ENCODE measurements around the gene PDSS2. TPM values are rescaled to one million over a fixed set of nuclear protein-coding genes. Genes with fewer than 3 reads are reported as not detected.

Gene PDSS2
- total RNA-seq, 1 experiment from 2014 or later = 12.1 TPM

DNA sequence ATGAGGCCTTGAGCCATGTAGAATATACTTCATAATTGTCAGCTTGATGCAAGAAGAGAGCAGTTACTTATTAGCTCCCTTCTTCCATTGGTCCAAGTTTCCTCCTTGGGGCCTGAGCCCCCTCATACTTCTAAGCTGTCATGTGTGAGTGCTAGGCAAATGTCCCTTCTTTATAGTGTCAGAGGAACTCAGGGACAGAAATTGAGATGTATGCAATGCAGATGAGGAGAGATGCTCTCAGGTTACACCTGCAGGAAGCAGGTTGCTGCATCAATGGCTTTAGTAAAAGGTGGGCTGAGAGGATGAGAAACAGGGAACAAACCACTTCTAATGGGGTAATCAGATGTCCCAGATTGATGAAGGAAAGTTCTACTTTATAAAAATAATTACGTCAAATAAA, 6.7 kb upstream of the PDSS2 start:
- no peak overlapping the region for H4K8ac ChIP-seq (replicated peaks; ENCODE audit: insufficient read length, low read depth, low read length)
- peak overlapping the region in 1 of 3 experiments; percentile 35; a peak in 1 of 7 replicates for H3K27ac Mint-ChIP-seq
- no peaks in the 10 kb centered on the region for H3K9me3 ChIP-seq (ENCODE audit: control insufficient read depth, low read depth, low read length)
- H4K20me1 ChIP-seq (ENCODE audit: control insufficient read depth, insufficient read depth, insufficient read length) = no peaks in the 10 kb centered on the region
- H2BK15ac ChIP-seq (ENCODE audit: low read depth, low read length) = no peak overlapping the region
- H3K4ac ChIP-seq (ENCODE audit: low read depth, low read length) = no peak overlapping the region
- no peak overlapping the region for H2AFZ ChIP-seq (ENCODE audit: low read length)
- no peak overlapping the region for H2BK5ac ChIP-seq (ENCODE audit: insufficient read length, low read length)
- H3K27me3 Mint-ChIP-seq (ENCODE audit: low read depth) = no peaks in the 10 kb centered on the region
- no peaks in the 10 kb centered on the region for H3K23me2 ChIP-seq (ENCODE audit: insufficient read length, low read depth, low read length, poor library complexity, severe bottlenecking)
- H3K79me2 ChIP-seq (ENCODE audit: insufficient read depth, low read length) = no peaks in the 10 kb centered on the region
- H4K91ac ChIP-seq (ENCODE audit: insufficient read length, low read depth, low read length) = no peak overlapping the region
- H2BK12ac ChIP-seq (ENCODE audit: insufficient read length, low read depth, low read length) = no peak overlapping the region
- no peak overlapping the region for H3K18ac ChIP-seq (ENCODE audit: insufficient read length, low read depth, low read length)
- no peaks in the 10 kb centered on the region for H3K9me3 Mint-ChIP-seq
- no peak overlapping the region for H3K4me2 ChIP-seq (ENCODE audit: insufficient read depth, insufficient read length, low read length)
- H2BK120ac ChIP-seq (ENCODE audit: low read depth, low read length, poor library complexity, severe bottlenecking) = no peak overlapping the region
- no peaks in the 10 kb centered on the region for H3K36me3 Mint-ChIP-seq (ENCODE audit: insufficient read depth in 1 of 3, low read depth in 3 of 3)
- no peak overlapping the region for H3T11ph ChIP-seq (ENCODE audit: low read length)
- no peak overlapping the region for H3K27ac ChIP-seq (ENCODE audit: insufficient read length, low read depth, low read length)
- peaks cover 13 to 25% of the 10 kb centered on the region in 2 experiments for H3K4me1 Mint-ChIP-seq
- no CpG with 5 or more reads among the region's 1 CpG for WGBS (ENCODE audit: extremely low coverage, insufficient read length, low lambda C conversion rate)
- H3K4me1 ChIP-seq (ENCODE audit: insufficient read depth, low read length) = peaks cover 3% of the 10 kb centered on the region; the same call in 1 of the 2 replicates
- H2BK20ac ChIP-seq (ENCODE audit: low read depth, low read length, poor library complexity, severe bottlenecking) = no peak overlapping the region
- no peak for DNase-seq
- no peak overlapping the region for H4K5ac ChIP-seq (ENCODE audit: insufficient read length, low read depth, low read length)
- no peak overlapping the region for H3K56ac ChIP-seq (ENCODE audit: insufficient read length, low read depth, low read length)
- no peak overlapping the region for H2AK5ac ChIP-seq (ENCODE audit: insufficient read length, low read length)
- H3K4me3 Mint-ChIP-seq = no peak overlapping the region
- no peaks in the 10 kb centered on the region for H3K79me1 ChIP-seq (ENCODE audit: insufficient read depth, low read depth, low read length, poor library complexity, severe bottlenecking)
- H3K14ac ChIP-seq (ENCODE audit: insufficient read depth, low read length) = no peak overlapping the region
- no peak for TF ChIP-seq CTCF (conservative IDR thresholded peaks at IDR 0.05)
- H3K9ac ChIP-seq (ENCODE audit: extremely low read depth, insufficient read length, low read length) = no peak overlapping the region
- H3K27me3 ChIP-seq (ENCODE audit: insufficient read depth, low read length) = no peaks in the 10 kb centered on the region
- H3K23ac ChIP-seq (ENCODE audit: insufficient read length, low read depth, low read length) = no peak overlapping the region
